ENCODE measurements around the gene HPDL.

- TF ChIP-seq CTCF (IDR thresholded peaks at IDR 0.05; ENCODE audit: low read depth, low read length) (no peak), POLR2A (IDR thresholded peaks at IDR 0.05; ENCODE audit: extremely low read depth, insufficient read length) (no peak), MYC (IDR thresholded peaks at IDR 0.05; ENCODE audit: low read depth, low read length) (no peak)
These were observed 21.5 kb upstream of the HPDL start for GRCh38 chr1:45305231-45305630.

All from NB4 (cell line).